T-helper 1 cell (primary cell): ENCODE data around the gene CFAP161.
"Not testable (repeated sequence)": the region's sequence is repeated elsewhere in the genome, so short reads cannot be mapped to it uniquely, and the experiment has no call there.

Experiments
- DNase-seq, 5 donors: peaks; one replicate each; pipeline ENCODE4 v3.0.0-alpha.2; 2012 to 2020

CFAP161 gene

DNA sequence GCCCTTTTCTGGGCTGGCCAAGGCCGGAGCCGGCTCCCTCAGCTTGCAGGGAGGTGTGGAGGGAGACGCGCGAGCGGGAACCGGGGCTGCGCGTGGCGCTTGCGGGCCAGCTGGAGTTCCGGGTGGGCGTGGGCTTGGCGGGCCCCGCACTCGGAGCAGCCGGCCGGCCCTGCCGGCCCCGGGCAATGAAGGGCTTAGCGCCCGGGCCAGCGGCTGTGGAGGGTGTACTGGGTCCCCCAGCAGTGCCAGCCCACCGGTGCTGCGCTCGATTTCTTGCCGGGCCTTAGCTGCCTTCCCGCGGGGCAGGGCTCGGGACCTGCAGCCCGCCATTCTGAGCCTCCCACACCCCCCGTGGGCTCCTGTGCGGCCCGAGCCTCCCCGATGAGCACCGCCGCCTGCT, 24.5 kb downstream of the CFAP161 start:
- not testable (repeated sequence) for DNase-seq

DNA sequence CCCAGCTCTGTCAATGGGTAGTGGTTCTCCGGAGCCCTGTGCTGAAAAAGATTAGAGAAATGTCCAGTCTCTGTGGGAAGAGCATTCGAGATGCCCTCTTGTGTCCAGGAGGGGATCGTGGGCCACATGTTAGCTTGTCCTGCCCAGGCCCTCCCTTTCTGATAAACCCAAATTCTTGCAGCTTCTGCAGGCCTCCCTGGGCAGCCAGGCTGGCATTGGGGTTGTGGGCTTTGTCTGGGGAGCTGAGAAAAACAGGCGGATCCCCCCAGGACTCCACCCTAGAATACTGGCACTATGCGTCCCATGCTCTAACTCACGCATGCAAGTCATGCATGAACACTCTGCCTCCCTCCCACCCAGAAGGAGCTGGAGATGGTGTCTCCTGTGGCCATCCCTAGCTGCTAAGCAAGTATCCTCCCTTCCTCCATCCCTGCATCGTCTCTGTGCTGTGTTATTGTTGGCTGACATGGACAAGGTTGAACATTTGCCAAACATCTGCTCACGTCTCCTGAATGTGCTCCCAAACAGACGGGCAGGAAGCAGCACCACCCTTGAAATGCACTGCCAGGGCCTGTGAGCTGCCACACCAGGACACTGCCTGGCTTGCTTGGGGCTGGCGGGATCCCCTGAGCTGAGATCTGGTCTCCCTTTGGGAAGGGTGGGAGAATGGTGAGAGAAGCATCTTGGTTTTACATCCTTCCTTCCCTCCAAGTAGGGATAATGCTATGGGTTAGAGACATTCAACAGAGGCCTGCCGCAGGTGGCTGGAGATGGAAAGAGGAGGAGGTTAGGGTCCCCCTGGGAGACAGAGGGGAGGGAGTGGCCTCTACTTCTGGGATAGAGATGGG, 26.5 kb downstream of the CFAP161 start:
- no peak for DNase-seq

DNA sequence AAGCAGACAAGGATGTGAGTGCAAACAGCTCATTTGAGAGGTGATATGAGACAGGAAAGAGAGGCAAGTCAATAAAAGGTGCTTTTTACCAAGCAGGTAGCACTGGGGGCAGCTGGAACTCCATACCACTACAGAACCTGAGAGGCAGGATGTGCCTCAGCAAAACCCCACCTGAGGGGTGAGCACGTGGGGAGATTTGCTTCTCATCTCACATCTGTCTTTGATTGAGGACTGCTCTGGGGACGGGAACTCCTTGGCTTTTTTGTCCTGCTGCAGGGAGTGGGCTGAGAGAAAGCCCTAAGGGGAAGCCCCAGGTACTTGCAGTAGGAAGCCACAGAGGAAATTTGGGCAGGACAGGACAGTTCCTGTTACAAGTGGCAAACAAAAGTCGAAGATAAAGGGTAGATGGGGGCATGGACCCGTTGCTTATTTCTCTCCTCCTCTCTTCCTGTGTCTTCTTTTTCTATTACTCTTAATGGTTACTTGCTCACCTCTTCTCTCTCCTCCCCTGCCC, 27.1 kb downstream of the CFAP161 start:
- DNase-seq: no peak

DNA sequence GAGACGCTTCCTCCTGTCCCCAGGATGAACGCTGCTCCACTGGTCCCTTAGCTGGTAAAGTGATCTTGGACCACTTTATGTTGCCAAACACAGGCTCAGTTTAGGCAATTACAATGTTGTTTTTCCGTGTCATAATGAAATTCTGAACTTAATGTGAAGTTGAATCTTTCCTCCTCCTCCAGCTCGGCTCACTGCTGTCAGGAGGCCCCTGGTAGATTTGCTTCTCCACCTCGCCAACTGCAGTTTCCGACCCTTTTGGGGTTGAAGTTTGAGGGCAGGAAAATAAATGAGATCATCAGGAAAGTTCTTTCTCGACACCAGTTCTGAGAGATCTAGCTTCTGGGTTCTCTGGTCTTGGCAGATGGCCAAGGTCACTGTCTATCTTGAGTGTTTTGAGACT, 27.8 kb downstream of the CFAP161 start:
- no peak for DNase-seq

DNA sequence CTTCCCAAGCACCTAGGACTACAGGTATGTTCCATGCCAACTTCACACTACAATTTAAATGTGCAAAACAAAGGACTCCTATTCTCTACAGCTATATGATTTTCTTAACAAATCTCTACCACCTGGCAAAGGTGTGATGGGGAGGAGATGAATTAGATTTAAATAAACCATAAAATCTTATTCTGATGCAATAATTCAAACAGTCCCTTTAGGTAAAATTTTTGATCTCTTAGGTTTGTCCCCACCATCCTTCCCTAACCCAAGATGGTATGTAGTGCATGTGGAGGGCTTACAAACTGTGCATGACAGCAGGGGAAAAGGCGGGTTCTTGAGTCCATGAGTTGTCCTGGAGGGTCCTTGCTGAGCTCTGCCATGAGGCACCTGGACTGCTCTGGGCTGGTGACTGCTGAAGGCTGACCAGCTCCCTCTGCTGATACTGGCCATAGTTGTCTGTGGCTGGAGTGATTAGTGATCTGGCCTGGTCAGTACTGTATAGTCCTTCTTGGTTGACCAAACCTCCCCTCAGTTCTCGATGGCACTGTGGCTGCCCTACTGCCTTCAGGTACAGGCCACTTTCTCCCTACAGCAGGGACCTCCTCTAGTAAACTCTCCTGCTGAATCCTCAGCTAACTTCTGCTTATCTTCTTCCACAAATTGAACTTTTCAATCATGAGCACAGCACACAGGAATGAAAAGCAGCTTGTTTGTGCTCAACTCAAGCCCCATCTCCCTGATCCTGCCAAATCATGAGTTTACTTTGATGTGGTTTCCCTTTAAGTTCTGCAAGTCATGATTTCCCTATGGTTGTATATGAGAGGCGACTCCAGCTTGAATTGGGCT, 30.1 kb downstream of the CFAP161 start:
- peak in 1 of 5 donors; percentile 13 for DNase-seq

DNA sequence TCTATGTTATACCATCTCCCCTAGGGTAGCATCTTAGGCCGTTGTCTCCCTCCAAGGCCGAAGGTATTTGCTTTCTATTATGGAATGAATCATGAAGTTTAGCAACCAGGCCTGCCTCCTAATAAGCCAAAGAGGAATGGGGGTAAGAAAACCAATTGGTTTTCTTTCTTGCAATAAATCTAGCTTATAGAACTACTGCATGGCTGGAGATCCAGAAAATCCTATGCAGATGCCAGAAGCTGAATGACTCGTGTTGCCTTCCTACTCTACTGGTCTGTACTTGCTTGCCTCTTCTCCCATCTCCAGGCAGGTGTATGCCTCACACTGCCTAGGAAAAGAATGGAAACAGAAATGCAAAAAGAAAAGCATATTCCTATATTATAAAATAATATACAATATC, 31.5 kb downstream of the CFAP161 start:
- no peak for DNase-seq

DNA sequence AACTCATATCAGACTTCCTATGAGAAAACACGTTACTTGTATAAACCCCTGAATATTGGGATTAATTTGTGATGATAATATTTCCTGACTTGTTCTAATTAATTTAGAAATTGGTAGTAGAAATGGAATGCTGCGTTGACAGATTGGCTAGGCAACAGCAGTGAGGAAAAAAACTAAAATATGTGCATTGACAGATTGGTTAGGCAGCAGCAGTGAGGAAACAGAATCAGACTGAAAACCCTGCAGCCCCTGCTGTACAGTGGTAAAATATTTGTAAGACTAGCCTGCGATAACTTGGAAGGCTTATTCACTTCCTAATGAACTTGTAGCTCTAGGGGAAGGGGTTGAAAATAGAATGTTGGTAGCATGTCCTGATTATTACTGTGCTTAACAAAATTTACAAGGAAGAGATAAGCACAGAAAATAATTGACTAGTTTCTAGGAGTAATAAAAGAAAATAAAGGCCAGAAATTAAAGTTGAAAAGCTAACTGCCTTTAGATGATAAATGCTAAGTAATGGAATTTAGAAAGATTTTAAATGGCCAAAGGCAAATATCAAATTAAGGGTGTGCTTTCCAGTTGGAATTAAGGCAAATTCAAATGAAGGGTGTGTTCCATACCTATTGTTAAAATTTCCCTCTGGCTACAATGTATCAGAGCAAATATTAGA, 32.7 kb downstream of the CFAP161 start:
- no peak for DNase-seq

DNA sequence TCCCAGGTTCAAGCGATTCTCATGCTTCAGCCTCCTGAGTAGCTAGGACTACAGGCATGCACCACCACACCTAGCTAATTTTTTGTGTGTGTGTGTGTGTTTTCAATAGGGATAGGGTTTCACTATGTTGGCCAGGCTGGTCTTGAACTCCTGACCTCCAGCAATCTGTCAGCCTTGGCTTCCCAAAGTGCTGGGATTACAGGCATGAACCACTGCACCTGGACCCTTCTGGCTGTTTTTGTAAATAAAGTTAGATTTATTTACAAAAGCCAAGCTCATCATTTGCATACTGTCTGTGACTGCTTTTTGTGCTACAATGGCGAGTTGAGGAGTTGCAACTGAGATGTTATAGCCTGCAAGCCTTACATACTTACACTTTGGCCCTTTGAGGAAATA, 34.1 kb downstream of the CFAP161 start:
- no peak for DNase-seq

DNA sequence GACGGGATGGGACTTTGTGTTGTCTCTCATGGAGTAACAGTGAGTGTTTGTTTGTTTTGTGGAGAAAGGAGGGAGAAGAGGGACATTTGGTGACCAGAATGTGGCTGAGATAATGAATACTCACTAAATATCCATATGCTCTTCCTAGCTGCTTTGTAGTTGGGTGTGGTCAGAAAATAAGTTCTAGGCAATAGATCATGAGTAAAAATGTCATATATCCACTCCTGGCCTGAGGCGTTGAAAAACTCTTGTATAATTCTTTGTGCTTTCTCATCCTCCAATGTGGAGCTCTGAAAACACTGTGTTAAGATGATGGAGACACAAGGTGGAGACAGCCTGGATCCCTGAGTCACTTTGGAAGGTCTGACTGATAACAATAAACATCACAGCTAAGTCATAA, 34.6 kb downstream of the CFAP161 start:
- no peak for DNase-seq

DNA sequence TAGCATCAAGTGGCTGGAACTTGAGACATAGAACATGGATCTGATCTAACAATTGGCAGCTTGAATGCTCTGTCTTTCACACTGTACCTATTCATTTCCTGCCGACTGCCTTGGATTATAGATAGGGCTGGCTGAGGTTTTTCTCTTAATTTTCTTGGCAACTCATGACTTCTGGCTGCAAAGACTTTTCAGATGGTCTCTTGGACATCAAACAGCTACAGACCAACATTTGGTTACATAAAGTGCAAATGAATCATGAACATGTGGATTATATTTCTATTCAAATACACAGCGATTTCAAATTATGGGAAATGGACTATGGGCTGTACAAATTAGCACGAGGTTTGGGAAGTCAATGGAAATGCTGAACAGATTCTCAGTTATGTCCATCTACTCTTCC, 36.4 kb downstream of the CFAP161 start:
- DNase-seq: no peak

DNA sequence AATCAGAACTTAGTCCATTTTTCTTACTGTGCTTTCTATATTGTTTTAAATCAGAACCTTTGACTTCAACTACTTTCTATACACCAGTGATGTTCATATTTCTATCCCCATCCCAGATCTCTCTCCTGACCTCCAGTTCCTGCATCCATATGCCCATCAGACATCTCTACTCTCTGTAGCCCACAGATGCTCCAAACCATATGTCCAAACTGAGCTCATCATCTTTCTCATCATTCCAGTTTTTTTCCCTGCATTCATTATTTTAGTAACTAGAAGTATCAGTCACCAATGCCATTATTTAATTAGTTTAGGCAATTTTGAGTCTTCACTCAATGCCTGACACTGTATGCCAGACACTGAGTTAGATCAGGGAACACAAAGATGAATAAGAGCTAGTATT, 37.2 kb downstream of the CFAP161 start:
- DNase-seq: no peak

DNA sequence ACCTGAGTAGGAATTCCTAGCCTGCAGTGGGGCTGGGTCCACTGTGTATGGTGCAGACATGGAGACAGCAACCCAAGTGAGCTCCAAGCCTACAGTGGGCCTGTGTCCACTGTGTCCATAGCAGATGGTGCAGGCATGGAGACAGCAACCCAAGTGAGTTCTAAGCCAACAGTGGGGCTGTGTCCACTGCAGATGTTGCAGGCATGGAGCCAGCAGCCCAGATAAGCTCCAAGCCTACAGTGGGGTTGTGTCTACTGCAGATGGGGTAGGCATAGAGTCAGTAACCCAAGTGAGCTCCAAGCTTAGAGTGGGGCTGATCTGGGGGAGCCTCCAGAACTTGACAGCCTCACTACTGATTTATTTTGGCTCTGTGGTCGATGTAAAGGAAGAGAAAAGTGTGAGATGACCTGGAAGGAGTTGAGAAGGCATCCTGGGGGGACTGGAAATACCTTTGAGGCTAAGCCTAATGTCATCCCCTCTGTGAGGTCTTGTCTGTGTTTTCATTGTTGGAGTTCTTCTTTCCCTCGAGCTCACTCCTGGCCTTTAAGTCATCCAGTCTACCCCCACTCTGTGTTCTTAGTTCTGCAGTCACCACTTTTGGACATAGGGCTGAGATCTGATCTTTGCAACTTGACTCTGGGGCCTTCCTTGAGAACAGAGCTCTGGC, 40.2 kb downstream of the CFAP161 start:
- no peak for DNase-seq

DNA sequence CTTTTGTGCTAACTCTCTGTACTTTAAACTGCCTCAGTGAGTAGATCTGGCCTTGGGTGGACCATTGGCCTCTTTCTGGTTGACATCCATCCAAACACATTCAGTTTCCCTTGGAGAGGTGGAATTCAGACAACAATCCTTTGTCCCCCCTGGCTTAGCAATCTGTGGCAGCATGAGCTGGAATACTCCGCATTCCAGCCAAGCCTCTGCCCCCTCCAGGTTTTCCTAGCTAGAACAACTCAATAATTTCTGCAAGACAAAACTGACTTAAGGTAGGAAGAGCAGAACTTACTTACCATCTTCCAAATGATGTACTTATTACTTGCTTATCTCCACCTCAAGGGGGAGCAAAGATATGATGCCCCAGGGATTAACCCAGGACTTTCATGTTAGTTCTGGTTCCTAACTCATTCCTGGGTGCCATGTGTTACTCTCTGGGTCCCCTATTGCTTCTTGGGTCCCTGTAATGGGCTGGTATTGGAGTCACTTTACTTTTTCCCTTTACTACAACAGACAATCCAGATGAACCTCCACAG, 40.8 kb downstream of the CFAP161 start:
- DNase-seq: no peak

DNA sequence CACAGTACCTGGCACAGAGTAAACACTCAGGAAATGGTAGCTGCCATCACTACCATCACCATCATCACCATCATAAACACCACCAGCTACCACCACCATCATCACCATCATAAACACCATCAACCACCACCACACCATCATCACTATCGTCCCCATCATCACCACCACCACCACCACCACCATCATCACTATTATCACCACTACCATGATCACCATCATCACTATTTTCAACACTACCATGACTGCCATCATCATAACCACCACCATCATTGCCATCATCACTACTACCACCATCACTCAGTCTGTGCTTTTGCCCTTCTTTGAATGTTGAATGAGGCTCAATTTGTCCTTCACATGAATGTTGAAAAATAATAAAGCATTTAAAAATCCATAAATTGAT, 41.4 kb downstream of the CFAP161 start:
- DNase-seq: no peak

DNA sequence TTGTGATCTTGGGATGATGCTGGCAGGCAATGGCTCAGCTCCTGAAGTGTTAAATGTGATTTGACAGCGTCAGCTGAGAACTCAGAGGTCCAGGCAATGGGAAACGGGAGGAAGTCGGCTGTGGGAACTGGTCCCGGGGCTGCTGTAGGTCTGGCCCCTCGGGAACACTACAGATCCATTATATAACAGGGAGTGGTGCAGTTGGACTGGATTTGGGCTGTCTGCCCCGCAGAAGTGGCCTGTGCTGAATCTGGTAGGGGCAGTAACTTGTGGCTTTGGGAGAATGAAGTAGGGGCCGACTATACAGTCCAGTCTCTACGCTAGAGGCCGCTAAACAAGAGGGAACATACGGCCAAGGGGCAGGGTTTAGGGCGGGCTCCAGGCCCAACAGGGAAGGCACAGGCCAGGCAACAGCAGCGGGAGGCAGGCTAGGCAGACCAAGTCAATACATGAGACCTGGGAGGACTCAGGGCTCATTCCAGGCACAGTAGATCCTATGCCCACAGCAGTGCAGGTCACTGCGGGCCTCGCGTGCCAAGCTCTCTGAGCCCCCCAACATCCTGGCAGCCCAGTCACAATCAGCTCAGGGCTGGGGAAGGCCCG, 42.3 kb downstream of the CFAP161 start:
- DNase-seq: no peak

DNA sequence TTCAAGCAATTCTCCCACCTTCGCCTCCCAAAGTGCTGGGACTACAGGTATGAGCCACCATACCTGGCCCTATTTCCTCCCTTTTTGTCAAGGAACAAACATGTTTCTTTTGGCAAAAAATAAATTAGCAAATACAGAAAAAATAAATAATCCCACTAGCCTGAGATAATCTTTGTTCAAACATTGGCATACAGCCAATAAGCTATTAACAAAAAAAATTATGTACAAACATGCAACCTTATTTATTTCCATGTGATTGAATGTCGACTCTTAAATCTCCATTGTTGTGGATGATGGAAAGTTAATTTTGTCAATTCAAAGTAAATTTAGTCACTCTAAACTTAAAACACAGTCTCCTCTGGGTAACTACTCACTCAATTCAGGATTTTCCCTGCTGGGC, 44.3 kb downstream of the CFAP161 start:
- no peak for DNase-seq

DNA sequence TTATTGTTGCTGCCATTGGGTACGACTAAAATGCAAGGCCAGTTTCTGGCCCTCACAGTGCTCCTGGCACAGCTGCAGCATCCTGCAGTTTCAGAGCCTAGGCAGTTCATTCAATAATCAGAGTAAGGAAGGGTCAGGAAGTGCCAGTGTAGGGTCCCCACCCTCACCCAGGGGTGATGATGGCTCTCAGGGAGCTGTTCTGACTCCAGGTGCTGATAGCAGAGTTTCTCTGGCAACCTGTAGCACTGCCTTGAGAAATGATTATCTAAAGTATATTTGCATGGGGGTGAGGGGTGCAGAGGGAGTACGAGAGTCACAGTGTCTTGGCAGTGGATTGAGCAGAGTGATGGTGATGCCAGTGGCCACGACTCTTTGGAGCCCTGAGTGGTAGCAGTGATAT, 47.1 kb downstream of the CFAP161 start:
- no peak for DNase-seq

DNA sequence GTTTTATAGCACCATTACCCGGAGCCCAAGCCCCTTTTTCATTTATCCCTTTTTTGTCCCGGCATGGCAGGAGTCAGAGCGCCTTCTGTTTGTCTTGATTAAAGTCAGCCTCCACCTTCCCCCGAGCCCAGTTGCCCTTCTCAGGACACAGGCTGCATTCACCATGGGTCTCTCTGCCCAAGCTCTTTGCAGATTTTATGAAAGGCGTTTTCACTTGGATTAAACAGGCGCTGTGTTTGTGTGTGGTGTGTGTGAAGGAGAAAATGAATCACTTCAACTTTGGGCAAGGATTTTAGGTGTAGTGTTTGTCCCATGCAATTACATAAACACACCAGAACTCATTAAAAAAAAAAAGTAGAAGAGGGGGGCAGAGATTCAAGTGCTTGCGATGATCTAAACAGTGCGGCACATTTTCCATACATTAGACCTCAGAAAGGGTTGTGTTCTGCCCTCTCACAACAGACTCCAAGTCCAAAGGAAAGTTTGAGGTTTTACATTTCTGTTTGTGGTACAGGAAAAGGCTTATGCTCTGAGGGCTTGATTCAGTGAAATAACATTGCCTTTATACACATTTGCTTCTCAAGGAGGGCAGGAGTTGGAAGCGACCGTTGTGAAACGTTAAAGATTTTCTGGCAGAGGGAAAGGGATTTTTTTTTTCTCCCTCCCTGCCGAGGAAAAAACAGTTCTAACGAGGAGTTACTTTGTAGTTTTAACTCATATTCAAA, 48.1 kb downstream of the CFAP161 start:
- no peak for DNase-seq

DNA sequence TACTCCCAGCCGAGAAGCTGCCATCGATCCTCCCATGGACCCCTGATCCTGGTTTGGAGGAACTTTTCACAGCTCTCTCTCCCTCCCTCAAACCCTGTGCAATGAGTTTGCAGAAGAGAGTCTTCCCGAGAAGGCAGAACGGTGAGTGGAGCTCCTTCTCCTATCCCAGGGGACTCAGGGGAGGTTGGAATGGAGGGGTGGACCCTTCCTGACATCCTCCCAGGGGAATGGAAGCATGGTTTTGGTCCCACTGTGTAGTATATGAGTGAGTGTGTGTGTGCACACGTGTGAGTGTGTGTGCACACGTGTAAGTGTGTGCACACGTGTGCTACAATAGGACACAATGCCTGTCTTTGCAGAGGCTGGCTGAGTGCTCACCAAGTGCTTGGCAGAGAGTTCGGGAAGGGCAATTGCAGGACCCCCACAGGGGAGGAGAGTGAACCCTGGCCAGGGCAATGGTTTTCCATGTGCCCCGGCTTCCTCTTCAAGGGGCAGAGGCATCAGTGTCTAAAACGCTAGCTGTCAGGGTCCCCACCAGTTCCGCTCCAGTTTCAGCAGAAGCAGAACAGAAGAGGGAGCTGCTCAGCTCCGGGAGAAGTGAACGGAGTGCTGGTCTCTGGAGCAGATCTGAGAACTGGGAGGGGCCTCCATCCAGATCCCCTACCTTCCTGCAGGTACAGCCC, 48.8 kb downstream of the CFAP161 start:
- DNase-seq: no peak

DNA sequence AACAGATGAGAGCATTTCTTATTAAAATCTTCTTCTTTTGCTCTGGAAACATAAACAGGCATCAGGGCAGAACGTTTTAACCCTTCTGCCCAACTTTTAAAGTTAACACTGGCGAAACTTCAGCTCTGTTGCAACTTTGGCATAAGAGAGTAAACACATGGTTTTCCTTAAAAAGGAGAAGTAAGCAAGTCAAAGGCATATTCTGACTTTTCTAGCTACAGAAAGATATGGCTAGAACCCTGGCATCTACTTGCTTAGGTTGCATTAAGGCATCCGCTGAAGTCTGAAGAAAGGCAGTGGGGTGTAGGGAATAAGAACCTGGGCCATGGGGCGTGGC, 49.3 kb downstream of the CFAP161 start:
- DNase-seq: no peak

DNA sequence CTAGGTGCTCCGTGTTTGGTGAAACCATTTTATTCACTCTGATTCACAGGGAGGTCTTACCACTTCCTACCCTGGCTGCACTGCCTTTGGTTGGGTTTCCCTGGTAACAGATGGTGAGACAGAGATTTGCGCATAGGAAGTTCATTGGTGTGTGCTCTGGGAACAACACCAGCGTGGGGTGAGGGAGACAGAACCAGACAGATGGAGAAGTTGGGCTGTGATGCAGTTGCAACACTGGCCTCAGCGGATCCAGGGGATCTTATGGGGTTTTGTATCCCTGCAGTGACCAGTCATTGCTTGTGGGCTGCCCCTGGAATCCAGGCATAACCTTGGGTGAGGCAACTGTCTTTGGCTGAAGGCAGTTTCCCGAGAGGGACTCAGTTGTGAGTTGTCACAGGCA, 50.1 kb downstream of the CFAP161 start:
- DNase-seq: no peak
